ENCODE data around the gene PPIB.

Gene PPIB

GRCh38 chr15:64162869-64163658 lies at the start of gene PPIB:
TSS of gene PPIB (minus strand) at chr15:64163022. CDS start at chr15:64162986, 36 bp downstream.
- peak; percentile 99 for DNase-seq

- no peak for DNase-seq
Observed at GRCh38 chr15:64211696-64212095, 48.9 kb upstream of the PPIB start.

- no peak for DNase-seq
Observed at GRCh38 chr15:64210371-64210770, 47.5 kb upstream of the PPIB start.

GRCh38 chr15:64209680-64210334 lies 47.0 kb upstream of the PPIB start:
- peak; percentile 52 for DNase-seq

- DNase-seq, result no peak
Observed at GRCh38 chr15:64205202-64205601, 42.4 kb upstream of the PPIB start.

- no peak for DNase-seq
Observed at GRCh38 chr15:64197425-64197824, 34.6 kb upstream of the PPIB start.

GRCh38 chr15:64193971-64194370 lies 31.1 kb upstream of the PPIB start:
- DNase-seq, result no peak

- no peak for DNase-seq
Observed at GRCh38 chr15:64191971-64192830, 29.4 kb upstream of the PPIB start.

- peak; percentile 25 for DNase-seq
Observed at GRCh38 chr15:64187396-64188191, 24.8 kb upstream of the PPIB start.

GRCh38 chr15:64185146-64185911 lies 22.5 kb upstream of the PPIB start:
- no peak for DNase-seq

- no peak for DNase-seq
Observed at GRCh38 chr15:64182859-64183370, 20.1 kb upstream of the PPIB start.

GRCh38 chr15:64180235-64180824 lies 17.5 kb upstream of the PPIB start:
- no peak for DNase-seq

- no peak for DNase-seq
Observed at GRCh38 chr15:64166102-64166890, 3.5 kb upstream of the PPIB start.

GRCh38 chr15:64164436-64164835 lies 1.6 kb upstream of the PPIB start:
- DNase-seq, result no peak

- DNase-seq, result no peak
Observed at GRCh38 chr15:64163659-64164362, 989 bp upstream of the PPIB start.

GRCh38 chr15:64162478-64162868 lies 349 bp downstream of the PPIB start:
- DNase-seq, result no peak

GRCh38 chr15:64161688-64162477 lies 939 bp downstream of the PPIB start:
- DNase-seq, result no peak

GRCh38 chr15:64158363-64159134 lies 4.3 kb downstream of the PPIB start:
- no peak for DNase-seq

Data from activated CD4-positive, alpha-beta T cell treated with anti-CD3 and anti-CD28 coated beads, Interleukin-2, amount 50 U/mL, for 16 hours (primary cell).